HCT116 (cell line): ENCODE measurements around the gene TBC1D14. TPM values are rescaled to one million over a fixed set of nuclear protein-coding genes. Genes with fewer than 3 reads are reported as not detected.

Source experiments
- ATAC-seq: fragments of 200-7000 bp; cut with Tn5 transposase; 2 replicates; pipeline ENCODE4 v1.9.1; 2020; ENCODE audit warnings: mild to moderate bottlenecking, moderate library complexity
- BruUV-seq: library from RNA; stranded (reverse); fragments of 400-500 nt; replicated peaks from 2 replicates; lab custom pipeline; 2021; lab: Mats Ljungman, UMichigan
- CTCF ChIA-PET: fragments of 300-600 bp; sonication (Branson Sonifier 250); formaldehyde crosslinking; loops from one replicate; lab custom pipeline; 2021; ENCODE audit warnings: antibody characterized with exemption; lab: Charles Lee
- POLR2A ChIA-PET: fragments of 300-600, 350-600 bp; sonication (Branson Sonifier 250); formaldehyde crosslinking; loops from one replicate; lab custom pipeline; 2021; ENCODE audit warnings: antibody characterized with exemption; lab: Charles Lee
- RAD21 ChIA-PET, 2 experiments: fragments of 300-600 bp; sonication (Branson Sonifier 250); formaldehyde crosslinking; loops; one replicate each; lab custom pipeline; 2023; ENCODE audit warnings: low total read pairs in 2 of 2; ENCODE audit not compliant: uncharacterized antibody in 2 of 2, unreplicated experiment in 2 of 2, low non-redundant PET in 1 of 2; lab: Charles Lee
- DNase-seq: peaks from one replicate; pipeline ENCODE4 v3.0.0-alpha.2; 2010; ENCODE audit warnings: low read depth, low spot score
- H2AFZ ChIP-seq: fragments of 200-600 bp; shearing (Covaris generic), sonication (generic); 2 replicates; pipeline ENCODE4 v1.6.1; 2017; ENCODE audit warnings: low read depth, mixed run types, mixed read lengths, antibody characterized with exemption, low read length; ENCODE audit not compliant: poor library complexity, severe bottlenecking
- H3K27ac ChIP-seq: 2 replicates; pipeline ENCODE4 v1.5.1; 2012; ENCODE audit warnings: low read depth, low read length
- H3K27me3 ChIP-seq: fragments of 200-600 bp; sonication (generic); 2 replicates; pipeline ENCODE4 v1.6.1; 2016; ENCODE audit warnings: mixed run types, low read length, mixed read lengths; ENCODE audit not compliant: insufficient read depth
- H3K36me3 ChIP-seq, 2 experiments: fragments of 200-500 bp in 1 of 2; fragments of 200-600 bp in 1 of 2; sonication (Bioruptor generic) in 1 of 2; sonication (generic) in 1 of 2; 2 replicates each; pipeline versions ENCODE4 v1.5.1 to v1.6.1; 2014 to 2016; ENCODE audit warnings: low read length in 2 of 2, inconsistent platforms in 1 of 2, mixed read lengths in 1 of 2, mixed run types in 1 of 2; ENCODE audit not compliant: insufficient read depth in 2 of 2, control insufficient read depth in 1 of 2
- H3K4me1 ChIP-seq, 2 experiments: fragments of 200-600 bp in 1 of 2; sonication (generic) in 1 of 2; 2 replicates each; pipeline versions ENCODE4 v1.5.1 to v1.6.1; 2012 to 2017; ENCODE audit warnings: low read length in 2 of 2, inconsistent platforms in 1 of 2, mild to moderate bottlenecking in 1 of 2, mixed read lengths in 1 of 2, mixed run types in 1 of 2, moderate library complexity in 1 of 2; ENCODE audit not compliant: insufficient read depth in 2 of 2, control insufficient read depth in 1 of 2
- H3K4me2 ChIP-seq: fragments of 200-600 bp; sonication (generic); 2 replicates; pipeline ENCODE4 v1.6.1; 2017; ENCODE audit warnings: mixed run types, low read length, mixed read lengths
- H3K4me3 ChIP-seq, 2 experiments: fragments of 200-600 bp in 1 of 2; sonication (generic) in 1 of 2; replicated peaks in 1 of 2; 2 replicates each; pipeline ENCODE4 v1.5.1; 2011 to 2016; ENCODE audit warnings: low read length in 2 of 2, control low read depth in 1 of 2, low read depth in 1 of 2, mild to moderate bottlenecking in 1 of 2, mixed read lengths in 1 of 2, mixed run types in 1 of 2
- H3K79me2 ChIP-seq: fragments of 200-600 bp; sonication (generic); 2 replicates; pipeline ENCODE4 v1.6.1; 2017; ENCODE audit warnings: mild to moderate bottlenecking, mixed run types, low read length, moderate library complexity, mixed read lengths; ENCODE audit not compliant: insufficient read depth
- H3K9ac ChIP-seq: fragments of 200-600 bp; sonication (generic); 2 replicates; pipeline ENCODE4 v1.6.1; 2016; ENCODE audit warnings: low read length, mixed read lengths
- H3K9me2 ChIP-seq: fragments of 200-600 bp; sonication (generic), shearing (Covaris generic); 2 replicates; pipeline ENCODE4 v1.6.1; 2017; ENCODE audit warnings: mixed run types, mild to moderate bottlenecking, moderate library complexity; ENCODE audit not compliant: insufficient read depth
- H3K9me3 ChIP-seq, 2 experiments: fragments of 200-500 bp in 1 of 2; fragments of 200-600 bp in 1 of 2; sonication (Bioruptor generic) in 1 of 2; sonication (generic) in 1 of 2; 2 replicates each; pipeline ENCODE4 v1.6.1; 2014 to 2017; ENCODE audit warnings: low read length in 2 of 2, mixed read lengths in 2 of 2, inconsistent platforms in 1 of 2, low read depth in 1 of 2, mild to moderate bottlenecking in 1 of 2, mixed run types in 1 of 2, moderate library complexity in 1 of 2; ENCODE audit not compliant: control insufficient read depth in 1 of 2, insufficient read depth in 1 of 2
- H4K20me1 ChIP-seq: fragments of 200-600 bp; sonication (generic), shearing (Covaris generic); 2 replicates; pipeline ENCODE4 v1.6.1; 2017; ENCODE audit warnings: mixed run types, mild to moderate bottlenecking, moderate library complexity; ENCODE audit not compliant: insufficient read depth
- CBX3 ChIP-seq: IDR thresholded peaks from 2 replicates; pipeline ENCODE4 v1.6.1; 2012; ENCODE audit warnings: low read depth
- CEBPB ChIP-seq: IDR thresholded peaks from 2 replicates; pipeline ENCODE4 v1.6.1; 2012; ENCODE audit warnings: low read depth
- EGR1 ChIP-seq: IDR thresholded peaks from 2 replicates; pipeline ENCODE4 v1.6.1; 2012; ENCODE audit warnings: low read depth
- EZH2phosphoT487 ChIP-seq: fragments of 200-600 bp; IDR thresholded peaks from 2 replicates; pipeline ENCODE4 v1.6.1; 2018; ENCODE audit warnings: antibody characterized with exemption, borderline replicate concordance
- FOSL1 ChIP-seq: IDR thresholded peaks from 2 replicates; pipeline ENCODE4 v1.6.1; 2012; ENCODE audit warnings: low read depth
- JUND ChIP-seq: IDR thresholded peaks from 2 replicates; pipeline ENCODE4 v1.6.1; 2012
- POLR2AphosphoS5 ChIP-seq: IDR thresholded peaks from 2 replicates; pipeline ENCODE4 v1.6.1; 2011; ENCODE audit warnings: mild to moderate bottlenecking, low read depth, low read length, moderate library complexity
- RAD21 ChIP-seq: IDR thresholded peaks from 2 replicates; pipeline ENCODE4 v1.6.1; 2012; ENCODE audit warnings: low read depth, mild to moderate bottlenecking
- SP1 ChIP-seq: IDR thresholded peaks from 2 replicates; pipeline ENCODE4 v1.6.1; 2012; ENCODE audit warnings: low read depth
- TCF7L2 ChIP-seq: IDR thresholded peaks from 2 replicates; pipeline ENCODE4 v1.7.0; 2011; ENCODE audit warnings: borderline replicate concordance, inconsistent platforms; ENCODE audit not compliant: insufficient read depth, insufficient read length; ENCODE audit errors: extremely low read depth
- YY1 ChIP-seq: IDR thresholded peaks from 2 replicates; pipeline ENCODE4 v1.6.1; 2011; ENCODE audit warnings: low read length, low read depth, moderate library complexity, mild to moderate bottlenecking; ENCODE audit not compliant: insufficient replicate concordance; ENCODE audit errors: extremely low read depth
- ZFX ChIP-seq: fragments of 450-650 bp; IDR thresholded peaks from 2 replicates; pipeline ENCODE4 v1.6.1; 2017
- ZNF274 ChIP-seq: fragments of 200-500 bp; sonication (Bioruptor generic); IDR thresholded peaks from 2 replicates; pipeline ENCODE4 v1.6.1; 2014; ENCODE audit warnings: mild to moderate bottlenecking, low read depth, low read length, inconsistent platforms
- intact Hi-C: fragments of 100-400 bp; cut with micrococcal nuclease; formaldehyde crosslinking; loops from 2 replicates; pipeline ENCODE4 v1.10.0; 2022
- total RNA-seq: library from RNA; stranded (reverse); gene quantifications from one replicate; pipeline ENCODE4 v1.2.1, GENCODE V29; 2021; ENCODE audit not compliant: unreplicated experiment
- TF ChIP-seq, protein P1 (sequence below): IDR thresholded peaks from 2 replicates; pipeline ENCODE4 v1.6.1; 2011; ENCODE audit warnings: mild to moderate bottlenecking, low read length, moderate library complexity; ENCODE audit not compliant: insufficient replicate concordance; ENCODE audit errors: extremely low read depth
- TF ChIP-seq, protein P2 (sequence below): IDR thresholded peaks from 2 replicates; pipeline ENCODE4 v1.6.1; 2012

The TBC1D14 gene
- total RNA-seq, 1 experiment from 2014 or later: 62.9 TPM

DNA sequence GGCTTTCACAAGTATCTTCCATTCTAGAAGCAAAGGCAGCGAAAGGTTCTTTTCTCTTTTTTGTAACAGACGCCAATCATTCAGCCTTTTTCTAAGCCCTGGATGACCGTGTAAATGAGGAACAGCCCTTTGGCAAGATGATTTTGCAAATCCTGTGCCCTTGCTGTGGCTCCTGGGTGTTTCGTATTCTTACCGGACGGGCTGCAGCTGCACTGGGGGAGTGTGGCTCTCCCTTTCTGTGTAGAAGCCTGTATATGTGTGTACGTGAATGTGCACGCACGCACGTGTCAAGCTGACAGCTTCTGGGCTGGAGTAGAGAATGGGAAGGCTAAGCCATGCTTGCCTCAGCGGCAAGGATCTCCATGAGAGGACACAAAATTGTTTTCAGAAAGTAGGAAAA is 150.0 kb downstream of the TBC1D14 start:
- no peak overlapping the region for H3K9ac ChIP-seq

DNA sequence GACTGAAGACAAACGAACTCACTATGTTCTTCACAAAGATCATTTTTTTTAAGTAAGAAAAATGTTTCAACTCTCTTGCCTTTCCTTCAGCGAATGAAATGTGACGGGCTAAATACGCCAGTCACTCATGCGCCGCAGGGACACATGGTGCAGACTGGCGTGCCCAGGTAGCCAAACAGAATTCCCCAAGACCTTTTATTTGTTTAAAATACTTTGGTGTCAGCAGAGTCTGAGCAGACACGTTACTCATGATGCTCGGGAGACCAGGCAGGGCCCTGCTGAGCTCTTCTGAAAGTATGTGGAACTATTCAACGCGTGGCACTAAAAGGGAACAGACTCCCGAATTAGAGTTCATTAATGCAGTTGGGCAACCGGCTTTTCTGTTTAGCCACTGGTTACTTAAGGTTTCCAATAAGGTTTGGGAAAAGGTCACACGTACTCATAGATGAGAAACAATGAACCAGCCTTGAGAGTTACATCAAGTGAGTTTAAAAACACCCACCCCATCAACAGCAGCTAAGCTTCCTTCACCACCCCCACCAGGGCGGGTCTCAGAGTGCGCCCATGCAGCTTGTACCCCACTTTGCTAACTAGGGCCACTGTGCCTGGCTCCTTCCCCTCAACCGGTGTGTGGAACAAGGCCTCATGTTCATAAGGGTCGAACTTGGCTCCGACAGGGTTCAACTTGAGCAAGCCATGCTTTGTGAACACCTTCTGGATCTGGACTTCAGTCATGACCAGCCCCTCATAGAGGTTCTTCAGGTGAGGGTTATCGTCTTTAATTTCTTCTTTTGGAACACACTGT is 150.9 kb downstream of the TBC1D14 start:
- no peaks in the 10 kb centered on the region for H3K9me3 ChIP-seq
- no peak for TF ChIP-seq POLR2AphosphoS5
- TF ChIP-seq, protein P1, sequence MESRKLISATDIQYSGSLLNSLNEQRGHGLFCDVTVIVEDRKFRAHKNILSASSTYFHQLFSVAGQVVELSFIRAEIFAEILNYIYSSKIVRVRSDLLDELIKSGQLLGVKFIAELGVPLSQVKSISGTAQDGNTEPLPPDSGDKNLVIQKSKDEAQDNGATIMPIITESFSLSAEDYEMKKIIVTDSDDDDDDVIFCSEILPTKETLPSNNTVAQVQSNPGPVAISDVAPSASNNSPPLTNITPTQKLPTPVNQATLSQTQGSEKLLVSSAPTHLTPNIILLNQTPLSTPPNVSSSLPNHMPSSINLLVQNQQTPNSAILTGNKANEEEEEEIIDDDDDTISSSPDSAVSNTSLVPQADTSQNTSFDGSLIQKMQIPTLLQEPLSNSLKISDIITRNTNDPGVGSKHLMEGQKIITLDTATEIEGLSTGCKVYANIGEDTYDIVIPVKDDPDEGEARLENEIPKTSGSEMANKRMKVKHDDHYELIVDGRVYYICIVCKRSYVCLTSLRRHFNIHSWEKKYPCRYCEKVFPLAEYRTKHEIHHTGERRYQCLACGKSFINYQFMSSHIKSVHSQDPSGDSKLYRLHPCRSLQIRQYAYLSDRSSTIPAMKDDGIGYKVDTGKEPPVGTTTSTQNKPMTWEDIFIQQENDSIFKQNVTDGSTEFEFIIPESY: no peak
- no peak for TF ChIP-seq RAD21
- TF ChIP-seq YY1: no peak
- no peak for TF ChIP-seq ZNF274
- no peak for TF ChIP-seq CEBPB
- TF ChIP-seq EGR1: no peak
- TF ChIP-seq, protein P2, sequence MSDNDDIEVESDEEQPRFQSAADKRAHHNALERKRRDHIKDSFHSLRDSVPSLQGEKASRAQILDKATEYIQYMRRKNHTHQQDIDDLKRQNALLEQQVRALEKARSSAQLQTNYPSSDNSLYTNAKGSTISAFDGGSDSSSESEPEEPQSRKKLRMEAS: no peak
- no peak for TF ChIP-seq TCF7L2
- TF ChIP-seq SP1: no peak
- TF ChIP-seq JUND: no peak
- TF ChIP-seq FOSL1: no peak
- no peak for TF ChIP-seq ZFX
- no peak for TF ChIP-seq EZH2phosphoT487
- no peak for TF ChIP-seq CBX3
- no peak overlapping the region for H2AFZ ChIP-seq
- ChIA-PET POLR2A (no interaction called here), RAD21 (no interaction called here), CTCF (no interaction called here)
- no peak for ATAC-seq
- no peaks in the 10 kb centered on the region for H3K4me1 ChIP-seq
- H3K27me3 ChIP-seq: no peaks in the 10 kb centered on the region
- intact Hi-C loops: no loop called here
- BruUV-seq: no TSS peak
- H3K9me2 ChIP-seq: no peaks in the 10 kb centered on the region
- H3K4me3 ChIP-seq: no peak overlapping the region
- peaks cover 44% of the 10 kb centered on the region for H3K79me2 ChIP-seq
- peaks cover 34 to 50% of the 10 kb centered on the region in 2 experiments for H3K36me3 ChIP-seq
- H4K20me1 ChIP-seq: no peaks in the 10 kb centered on the region
- no peak overlapping the region for H3K9ac ChIP-seq
- no peak overlapping the region for H3K4me2 ChIP-seq
- H3K27ac ChIP-seq: no peak overlapping the region
- DNase-seq: no peak

More for the DNA sequence above, 150.0 kb downstream of the TBC1D14 start:
- Histone ChIP-seq H3K9me3 (no peaks in the 10 kb centered on the region), H3K27me3 (no peaks in the 10 kb centered on the region), H3K4me2 (no peak overlapping the region), H3K4me3 (no peak overlapping the region), H3K9me2 (no peaks in the 10 kb centered on the region), H3K4me1 (no peaks in the 10 kb centered on the region), H3K27ac (no peak overlapping the region), H3K36me3 (peaks cover 35 to 51% of the 10 kb centered on the region in 2 experiments), H3K79me2 (peaks cover 35% of the 10 kb centered on the region), H2AFZ (no peak overlapping the region), H4K20me1 (no peaks in the 10 kb centered on the region)
- DNase-seq (no peak), ATAC-seq (no peak)
- TF ChIP-seq EZH2phosphoT487 (no peak), ZNF274 (no peak)
- CTCF ChIA-PET: no interaction called here
- RAD21 ChIA-PET: no interaction called here
- intact Hi-C loops: no loop called here
- POLR2A ChIA-PET: no interaction called here
- no TSS peak for BruUV-seq
